ENCODE measurements around the gene C3orf70. TPM values are rescaled to one million over a fixed set of nuclear protein-coding genes. Genes with fewer than 3 reads are reported as not detected.

C3orf70 gene
- total and polyA plus RNA-seq, 5 donors = 1.7 to 3.6 (median 2.5) TPM

- H3K4me1 ChIP-seq (ENCODE audit: control insufficient read depth, insufficient read depth, low read length) = no peaks in the 10 kb centered on the region
- ATAC-seq (no peak), DNase-seq (no peak)
- intact Hi-C loops (cut with DNase I) = no loop called here
- H3K27ac ChIP-seq (ENCODE audit: low read length) = no peak overlapping the region
- no peaks in the 10 kb centered on the region for H3K27me3 ChIP-seq (ENCODE audit: control insufficient read depth, insufficient read depth)
- 84% methylated on average over 3 of the region's 3 CpGs for WGBS
- no peaks in the 10 kb centered on the region for H3K9me3 ChIP-seq (ENCODE audit: control insufficient read depth, low read length)
- H3K4me3 ChIP-seq (ENCODE audit: low read length) = no peak overlapping the region
Observed at GRCh38 chr3:185028121-185028520, 124.7 kb downstream of the C3orf70 start.

Other genes starting within 250 kb of the C3orf70 start
- 10 to 100 TPM in 3 of 4 donors, 1 to 10 TPM in 1; 6.6 to 14.4 (median 14.0) TPM for gene EHHADH, start 101.0 kb upstream of the C3orf70 start, total RNA-seq
- gene EHHADH, start 101.0 kb upstream of the C3orf70 start, polyA plus RNA-seq = 5.9 TPM
- 10 to 100 TPM; 10.8 to 18.5 (median 12.5) TPM for gene MAP3K13, start 210.1 kb upstream of the C3orf70 start, total RNA-seq
- 11.5 TPM for gene MAP3K13, start 210.1 kb upstream of the C3orf70 start, polyA plus RNA-seq